HG02678 (cell line): ENCODE data around the gene FREM1.

Experiments
- ATAC-seq: cut with Tn5 transposase; IDR thresholded peaks from one replicate; pipeline ENCODE4 v1.9.1; 2021; ENCODE audit warnings: mild to moderate bottlenecking, moderate library complexity; ENCODE audit not compliant: unreplicated experiment

Gene FREM1

GRCh38 chr9:14710804-14711203 lies 199.4 kb downstream of the FREM1 start:
- no peak for ATAC-seq

- peak; percentile 76 for ATAC-seq
Observed at GRCh38 chr9:14706530-14707140, 203.6 kb downstream of the FREM1 start.

GRCh38 chr9:14705079-14705478 lies 205.1 kb downstream of the FREM1 start:
- no peak for ATAC-seq

GRCh38 chr9:14704281-14704680 lies 205.9 kb downstream of the FREM1 start:
- ATAC-seq: no peak

- ATAC-seq: no peak
Observed at GRCh38 chr9:14702200-14702720, 208.0 kb downstream of the FREM1 start.

- ATAC-seq: peak; percentile 82
Observed at GRCh38 chr9:14693251-14693861, 216.9 kb downstream of the FREM1 start, which contains the start of gene ZDHHC21. Gene ZDHHC21, minus strand, starts transcription at chr9:14693432. Its CDS starts 19,092 bp downstream, at chr9:14674340.

- ATAC-seq: peak; percentile 41
Observed at GRCh38 chr9:14692470-14693250, 217.6 kb downstream of the FREM1 start.

- ATAC-seq: no peak
Observed at GRCh38 chr9:14690948-14691730, 219.1 kb downstream of the FREM1 start.

- no peak for ATAC-seq
Observed at GRCh38 chr9:14687042-14687719, 223.0 kb downstream of the FREM1 start.

- no peak for ATAC-seq
Observed at GRCh38 chr9:14686168-14686567, 224.1 kb downstream of the FREM1 start.
